NCI-H774 (cell line): ENCODE data around the gene SPNS2.

Experiments used
- DNase-seq: peaks from one replicate; lab custom pipeline; 2025; lab: John Stamatoyannopoulos, UW

The SPNS2 gene

GRCh38 chr17:4520060-4520893 lies 21.6 kb downstream of the SPNS2 start:
- DNase-seq: no peak

- DNase-seq: no peak
Observed at GRCh38 chr17:4520894-4521600, 22.4 kb downstream of the SPNS2 start.

DNA sequence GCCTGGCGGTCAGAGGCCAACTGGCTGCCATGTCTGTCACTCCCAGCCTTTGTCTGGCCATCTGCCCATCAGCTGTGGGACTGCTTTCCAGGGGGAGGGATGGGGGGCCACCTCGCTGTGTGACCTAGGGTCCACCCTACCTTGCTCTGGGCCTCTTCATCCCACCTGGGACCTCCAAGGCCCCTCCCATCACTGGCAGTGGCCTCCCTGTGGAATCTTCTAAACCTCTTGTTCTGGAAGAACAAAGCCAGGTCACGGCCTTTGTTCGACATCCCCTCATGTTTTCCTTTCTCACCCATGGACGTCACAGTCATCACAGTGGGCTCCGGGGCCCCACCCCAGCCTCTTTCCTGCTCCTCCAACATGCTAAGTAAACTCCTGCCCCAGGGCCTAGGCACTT lies 24.0 kb downstream of the SPNS2 start:
- DNase-seq: no peak

- DNase-seq: no peak
Observed at GRCh38 chr17:4523946-4524345, 25.3 kb downstream of the SPNS2 start.

GRCh38 chr17:4525691-4526397 lies 27.2 kb downstream of the SPNS2 start:
- DNase-seq: no peak

DNA sequence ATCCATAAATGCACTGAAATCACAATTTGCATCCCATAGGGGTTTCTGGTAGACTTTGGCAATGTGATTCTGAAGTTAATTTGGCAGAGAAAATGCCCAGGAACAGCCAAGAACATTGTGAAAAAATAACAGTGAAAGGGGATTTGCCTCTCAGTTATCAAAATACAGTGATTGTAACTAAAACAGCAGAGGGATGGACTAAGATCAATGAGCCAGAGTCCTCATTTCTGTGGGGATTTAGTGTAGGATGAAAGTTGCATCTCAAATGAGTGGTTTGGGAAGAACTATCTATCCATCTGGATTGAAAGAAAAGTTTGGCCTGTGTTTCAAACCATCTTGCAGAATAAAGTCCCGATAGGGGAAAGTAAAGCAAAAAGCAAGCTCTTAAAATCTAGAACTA lies 28.5 kb downstream of the SPNS2 start:
- DNase-seq: no peak

DNA sequence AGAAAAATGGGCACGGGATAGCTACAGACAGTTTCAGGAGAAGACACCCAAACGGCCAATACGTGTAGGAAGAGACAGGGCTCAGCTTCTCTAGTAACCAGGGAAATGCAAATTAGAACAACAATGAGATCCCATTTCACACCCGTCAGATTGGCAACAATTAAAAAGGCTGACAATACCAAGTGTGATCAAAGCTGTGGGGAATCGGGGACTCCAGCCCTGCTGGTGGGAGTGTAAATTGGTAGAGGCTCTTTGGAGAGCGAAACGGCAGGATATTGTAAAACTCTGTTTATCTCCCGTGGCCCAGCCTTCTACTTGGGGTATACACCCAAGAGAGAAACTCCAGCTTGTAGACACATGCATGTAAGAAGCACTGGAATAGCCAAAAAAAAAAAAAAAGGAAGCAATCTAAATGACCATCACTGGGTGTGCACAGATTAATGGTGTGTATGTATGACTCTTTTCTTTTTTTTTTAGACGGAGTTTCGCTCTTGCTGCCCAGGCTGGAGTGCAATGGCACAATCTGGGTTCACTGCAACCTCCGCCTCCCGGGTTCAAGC lies 29.0 kb downstream of the SPNS2 start:
- no peak for DNase-seq

GRCh38 chr17:4529533-4530152 lies 31.0 kb downstream of the SPNS2 start:
- DNase-seq: no peak

- no peak for DNase-seq
Observed at GRCh38 chr17:4530799-4531730, 32.4 kb downstream of the SPNS2 start.

GRCh38 chr17:4531988-4532736 lies 33.5 kb downstream of the SPNS2 start:
- DNase-seq: no peak

DNA sequence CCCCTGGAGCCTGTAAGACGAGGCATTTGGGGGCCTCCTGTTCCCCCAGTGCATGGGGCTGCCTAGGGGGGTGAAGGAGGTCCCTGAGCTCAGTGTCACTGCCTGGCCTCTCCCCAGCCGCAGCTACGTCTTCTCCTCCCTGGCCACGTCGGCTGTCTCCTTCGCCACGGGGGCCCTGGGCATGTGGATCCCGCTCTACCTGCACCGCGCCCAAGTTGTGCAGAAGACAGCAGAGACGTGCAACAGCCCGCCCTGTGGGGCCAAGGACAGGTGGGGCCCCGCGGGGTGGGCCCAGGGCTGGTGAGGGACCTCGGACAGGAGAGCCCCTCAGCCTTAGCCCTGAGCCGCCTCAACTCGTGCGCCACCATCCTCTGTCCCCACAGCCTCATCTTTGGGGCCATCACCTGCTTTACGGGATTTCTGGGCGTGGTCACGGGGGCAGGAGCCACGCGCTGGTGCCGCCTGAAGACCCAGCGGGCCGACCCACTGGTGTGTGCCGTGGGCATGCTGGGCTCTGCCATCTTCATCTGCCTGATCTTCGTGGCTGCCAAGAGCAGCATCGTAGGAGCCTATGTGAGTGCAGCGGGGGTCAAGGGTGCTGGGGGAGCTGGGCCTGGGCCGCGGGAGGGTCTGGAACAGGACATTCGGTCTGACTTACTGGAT lies 34.3 kb downstream of the SPNS2 start:
- no peak for DNase-seq

DNA sequence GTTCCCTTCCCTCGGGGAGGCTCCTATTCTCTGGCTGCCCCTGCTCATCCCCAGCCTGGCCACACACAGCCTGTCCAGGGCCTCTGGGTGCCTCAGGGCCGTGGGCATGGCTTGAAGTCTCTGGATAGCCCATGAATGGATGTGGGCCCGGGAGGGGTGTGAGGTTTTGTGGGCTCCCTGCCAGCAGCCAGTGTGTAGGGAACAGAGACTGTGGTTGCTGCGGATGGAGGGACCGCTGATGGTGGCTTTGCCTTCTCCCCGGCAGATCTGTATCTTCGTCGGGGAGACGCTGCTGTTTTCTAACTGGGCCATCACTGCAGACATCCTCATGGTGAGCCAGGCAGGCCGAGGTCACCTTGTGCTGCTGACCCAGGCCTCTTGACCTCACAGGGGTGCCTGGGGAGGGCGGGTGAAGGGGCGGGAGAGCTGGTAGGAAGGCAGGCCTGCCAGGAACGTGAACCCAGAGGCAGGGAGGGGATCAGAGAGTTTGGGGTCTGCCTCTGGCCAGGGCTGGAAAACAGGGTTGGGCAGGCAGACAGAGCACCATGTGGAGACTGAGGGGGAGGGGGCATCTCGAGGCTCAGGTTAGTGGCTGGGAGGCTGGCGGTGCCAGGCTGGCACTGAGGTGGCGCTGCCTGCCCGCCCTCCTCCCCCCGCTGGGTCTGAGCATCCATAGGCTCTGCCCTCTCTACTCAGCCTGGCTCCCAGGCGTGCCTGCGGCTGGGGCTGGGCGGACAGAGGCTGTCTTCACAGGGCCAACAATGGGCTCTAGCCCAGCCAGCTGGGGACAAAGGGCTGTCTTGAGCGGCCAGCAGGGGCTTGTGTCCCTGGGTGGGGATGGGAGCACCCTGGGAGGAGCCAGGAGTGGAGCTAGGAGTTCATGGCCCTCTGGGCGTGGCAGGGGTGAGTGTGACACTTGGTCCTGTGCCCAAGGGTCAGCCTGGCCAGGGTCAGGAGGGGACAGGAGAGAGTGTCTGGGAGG lies 35.1 kb downstream of the SPNS2 start:
- DNase-seq: no peak

- no peak for DNase-seq
Observed at GRCh38 chr17:4534515-4534914, 35.8 kb downstream of the SPNS2 start.

- DNase-seq: no peak
Observed at GRCh38 chr17:4534928-4535666, 36.4 kb downstream of the SPNS2 start.

DNA sequence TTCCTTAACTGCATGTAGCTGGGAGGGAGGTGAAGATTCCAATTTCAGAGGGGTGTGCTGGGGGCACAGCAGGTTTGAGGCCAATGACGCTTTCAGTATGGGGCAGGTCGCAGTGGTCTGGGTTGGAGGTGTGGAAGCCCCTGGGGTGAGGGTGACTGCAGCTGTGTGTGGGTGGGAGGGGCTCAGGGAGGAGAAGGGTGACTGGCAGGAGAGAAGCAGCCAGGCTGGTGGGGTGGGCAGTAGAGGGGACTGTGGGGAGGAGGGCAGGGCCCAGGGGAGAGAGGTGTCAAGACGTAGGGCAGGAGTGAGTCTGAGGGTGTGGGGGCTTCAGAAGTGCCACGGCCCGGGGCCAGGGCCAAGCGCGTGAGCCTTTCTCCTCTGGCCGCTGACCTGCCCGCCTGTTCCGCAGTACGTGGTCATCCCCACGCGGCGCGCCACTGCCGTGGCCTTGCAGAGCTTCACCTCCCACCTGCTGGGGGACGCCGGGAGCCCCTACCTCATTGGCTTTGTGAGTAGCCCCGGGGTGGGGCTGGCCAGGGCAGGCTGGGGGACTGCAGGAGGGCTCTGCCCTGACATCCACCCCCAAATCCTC lies 37.1 kb downstream of the SPNS2 start:
- no peak for DNase-seq

DNA sequence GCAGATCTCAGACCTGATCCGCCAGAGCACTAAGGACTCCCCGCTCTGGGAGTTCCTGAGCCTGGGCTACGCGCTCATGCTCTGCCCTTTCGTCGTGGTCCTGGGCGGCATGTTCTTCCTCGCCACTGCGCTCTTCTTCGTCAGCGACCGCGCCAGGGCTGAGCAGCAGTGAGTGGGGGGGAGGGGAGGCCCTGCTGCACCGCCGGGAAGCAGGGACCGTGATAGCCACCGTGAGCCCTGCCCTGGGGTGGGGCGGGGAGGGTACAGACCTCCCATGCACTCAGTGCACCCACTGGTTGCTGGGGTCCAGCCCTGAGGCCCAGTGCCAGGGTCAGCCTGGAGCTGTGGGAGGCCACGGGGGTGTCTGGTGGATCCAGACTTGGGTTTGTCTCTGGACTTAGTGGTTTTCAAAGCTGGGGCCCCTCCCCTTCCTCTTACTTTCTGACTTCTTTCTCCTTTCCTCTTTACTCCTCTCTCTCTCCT lies 37.6 kb downstream of the SPNS2 start:
- DNase-seq: no peak

DNA sequence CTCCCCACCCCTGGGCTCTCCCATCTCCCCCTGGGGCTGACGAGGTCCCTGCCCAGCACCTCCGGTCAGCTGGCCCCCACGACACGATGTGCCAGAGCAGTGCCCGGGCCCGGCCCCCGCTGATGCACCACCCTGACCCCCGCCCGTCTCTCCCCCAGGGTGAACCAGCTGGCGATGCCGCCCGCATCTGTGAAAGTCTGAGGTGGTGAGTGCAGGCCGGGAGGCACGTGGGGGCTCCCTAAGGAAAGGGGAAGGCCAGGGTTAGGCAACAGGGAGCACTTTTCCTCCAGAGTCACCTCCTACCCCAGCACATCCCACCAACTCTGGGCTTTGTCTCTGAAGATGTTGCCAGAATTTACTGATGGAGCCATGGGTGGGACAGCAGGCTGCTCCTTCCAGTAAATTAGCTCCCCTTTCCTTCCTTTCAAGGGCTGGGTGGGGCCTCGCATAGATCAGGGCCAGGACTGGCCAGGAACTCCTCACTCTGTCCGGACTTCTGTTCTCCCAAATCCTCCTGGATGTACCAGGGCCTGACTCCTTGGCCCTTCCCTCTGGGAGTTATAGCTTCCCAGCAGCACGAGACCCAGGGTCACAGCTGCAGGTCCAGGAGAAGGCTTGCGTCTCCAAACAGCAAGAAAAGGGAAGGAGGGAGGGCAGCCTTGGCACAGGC lies 38.2 kb downstream of the SPNS2 start:
- DNase-seq: no peak
